DOHH2 (cell line): Measurements from ENCODE around the gene PDCD2L.

ENCODE experiments used
- H3F3A ChIP-seq: fragments of 200-600 bp; sonication (generic), shearing (Covaris generic); 2 replicates; pipeline ENCODE4 v1.6.0; 2016; ENCODE audit warnings: antibody characterized with exemption, mild to moderate bottlenecking; ENCODE audit not compliant: control insufficient read depth, insufficient read depth
- H3K27ac ChIP-seq: fragments of 200-600 bp; sonication (generic); 2 replicates; pipeline ENCODE4 v1.5.1; 2014; ENCODE audit warnings: low read depth, mild to moderate bottlenecking, low read length, moderate library complexity
- H3K27me3 ChIP-seq: fragments of 200-600 bp; sonication (generic); 2 replicates; pipeline ENCODE4 v1.6.1; 2014; ENCODE audit warnings: mild to moderate bottlenecking, low read length, mixed read lengths; ENCODE audit not compliant: control insufficient read depth
- H3K36me3 ChIP-seq: fragments of 200-600 bp; sonication (generic); 2 replicates; pipeline ENCODE4 v1.6.1; 2014; ENCODE audit warnings: mild to moderate bottlenecking, low read length, moderate library complexity, mixed read lengths; ENCODE audit not compliant: control insufficient read depth
- H3K4me1 ChIP-seq: fragments of 200-600 bp; sonication (generic); 2 replicates; pipeline ENCODE4 v1.6.1; 2014; ENCODE audit warnings: mild to moderate bottlenecking, low read length, mixed read lengths; ENCODE audit not compliant: control insufficient read depth
- H3K4me2 ChIP-seq: fragments of 200-600 bp; sonication (generic); 2 replicates; pipeline ENCODE4 v1.6.0; 2014; ENCODE audit warnings: mild to moderate bottlenecking, low read length, moderate library complexity
- H3K4me3 ChIP-seq: fragments of 200-600 bp; sonication (generic); 2 replicates; pipeline ENCODE4 v1.5.1; 2014; ENCODE audit warnings: mild to moderate bottlenecking, low read length, mixed read lengths
- H3K79me2 ChIP-seq: fragments of 200-600 bp; sonication (generic); 2 replicates; pipeline ENCODE4 v1.6.1; 2014; ENCODE audit warnings: mild to moderate bottlenecking, low read length, mixed read lengths; ENCODE audit not compliant: control insufficient read depth
- H3K9me2 ChIP-seq: fragments of 200-600 bp; sonication (generic); replicated peaks from 2 replicates; pipeline ENCODE4 v1.6.1; 2014; ENCODE audit warnings: mild to moderate bottlenecking, low read length, mixed read lengths; ENCODE audit not compliant: control insufficient read depth
- H3K9me3 ChIP-seq: fragments of 200-600 bp; sonication (generic); 2 replicates; pipeline ENCODE4 v1.6.1; 2014; ENCODE audit warnings: antibody characterized with exemption, low read length, mixed read lengths; ENCODE audit not compliant: control insufficient read depth, insufficient read depth
- H4K20me1 ChIP-seq: fragments of 200-600 bp; sonication (generic); 2 replicates; pipeline ENCODE4 v1.6.0; 2014; ENCODE audit warnings: low read depth, mild to moderate bottlenecking, antibody characterized with exemption, low read length, moderate library complexity; ENCODE audit not compliant: control insufficient read depth, insufficient read depth
- EZH2phosphoT487 ChIP-seq: fragments of 200-600 bp; sonication (generic); IDR thresholded peaks from 2 replicates; pipeline ENCODE4 v1.6.1; 2017; ENCODE audit warnings: borderline replicate concordance, mild to moderate bottlenecking, antibody characterized with exemption, low read length, moderate library complexity, mixed read lengths
- TF ChIP-seq, protein P1 (sequence below): fragments of 200-600 bp; sonication (generic); IDR thresholded peaks from one replicate; pipeline ENCODE4 v1.5.1; 2014; ENCODE audit warnings: antibody characterized with exemption, mild to moderate bottlenecking, low read depth, low read length; ENCODE audit not compliant: poor library complexity, severe bottlenecking

PDCD2L gene

DNA sequence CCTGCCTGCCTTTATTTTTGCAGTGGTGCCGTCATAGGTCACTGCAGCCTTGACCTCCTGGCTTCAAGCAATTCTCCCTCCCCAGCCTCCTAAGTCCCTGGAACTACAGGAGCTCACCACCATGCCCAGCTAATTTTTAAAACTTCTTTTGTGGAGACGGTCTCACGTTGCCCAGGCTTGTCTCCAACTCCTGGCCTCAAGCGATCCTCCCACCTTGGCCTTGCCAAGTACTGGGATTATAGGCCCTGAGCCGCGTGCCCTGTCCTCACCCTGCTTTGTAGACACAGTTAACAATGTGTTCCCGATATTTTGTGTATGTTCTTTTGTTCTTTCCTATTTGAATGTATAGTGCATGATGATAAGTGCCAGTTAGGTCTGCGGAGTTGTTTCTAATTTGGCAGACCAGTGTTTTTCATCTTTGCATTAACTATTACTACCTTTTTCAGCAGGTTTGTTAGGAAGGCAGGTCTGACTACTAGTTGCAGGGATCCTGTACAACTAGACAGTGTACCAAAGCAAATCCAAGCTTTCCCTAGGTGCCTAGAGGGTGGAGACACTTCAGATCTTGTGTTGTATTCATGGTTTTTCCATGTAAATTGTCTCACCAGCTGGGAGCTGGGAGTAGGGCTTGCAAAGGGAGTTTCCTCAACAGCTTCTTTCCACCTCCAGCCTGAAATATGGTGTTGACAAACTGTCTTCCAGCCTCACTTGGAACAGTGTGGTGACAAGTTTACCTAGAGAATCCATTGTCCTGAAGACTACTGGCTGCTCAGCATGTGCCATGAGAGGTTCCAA, 67.9 kb downstream of the PDCD2L start:
- H3K27ac ChIP-seq: no peak overlapping the region

DNA sequence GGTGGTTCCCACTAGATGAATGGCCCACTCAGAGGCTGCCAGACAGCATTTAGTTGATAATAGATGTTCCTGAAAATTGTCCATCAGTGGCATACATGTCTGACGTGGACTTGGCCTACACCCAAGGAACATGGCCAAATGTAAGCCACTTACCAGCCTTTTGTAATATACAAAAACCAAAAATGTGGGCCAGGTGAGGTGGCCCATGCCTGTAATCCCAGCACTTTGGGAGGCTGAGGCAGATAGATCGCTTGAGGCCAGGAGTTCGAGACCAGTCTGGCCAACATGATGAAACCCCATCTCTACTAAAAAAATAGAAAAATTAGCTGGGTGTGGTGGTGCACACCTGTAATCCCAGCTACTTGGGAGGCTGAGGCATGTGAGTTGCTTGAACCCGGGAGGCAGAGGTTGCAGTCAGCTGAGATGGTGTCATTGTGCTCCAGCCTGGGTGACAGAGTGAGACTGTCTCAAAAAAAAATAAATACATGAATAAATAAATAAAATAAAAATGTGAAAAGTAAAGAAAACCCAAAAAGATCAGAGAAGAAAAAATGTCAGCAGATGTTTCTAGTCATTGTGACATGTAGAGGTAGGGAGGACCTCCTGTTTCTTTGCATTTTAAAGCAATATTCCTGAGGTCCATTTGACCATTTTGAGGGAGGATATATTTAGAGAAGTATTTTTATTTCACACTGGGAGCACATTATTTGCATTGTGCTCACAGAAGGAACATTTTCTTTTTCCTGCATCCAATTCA, 70.2 kb downstream of the PDCD2L start:
- no peak overlapping the region for H3K4me2 ChIP-seq
- TF ChIP-seq EZH2phosphoT487: no peak
- TF ChIP-seq, protein P1, sequence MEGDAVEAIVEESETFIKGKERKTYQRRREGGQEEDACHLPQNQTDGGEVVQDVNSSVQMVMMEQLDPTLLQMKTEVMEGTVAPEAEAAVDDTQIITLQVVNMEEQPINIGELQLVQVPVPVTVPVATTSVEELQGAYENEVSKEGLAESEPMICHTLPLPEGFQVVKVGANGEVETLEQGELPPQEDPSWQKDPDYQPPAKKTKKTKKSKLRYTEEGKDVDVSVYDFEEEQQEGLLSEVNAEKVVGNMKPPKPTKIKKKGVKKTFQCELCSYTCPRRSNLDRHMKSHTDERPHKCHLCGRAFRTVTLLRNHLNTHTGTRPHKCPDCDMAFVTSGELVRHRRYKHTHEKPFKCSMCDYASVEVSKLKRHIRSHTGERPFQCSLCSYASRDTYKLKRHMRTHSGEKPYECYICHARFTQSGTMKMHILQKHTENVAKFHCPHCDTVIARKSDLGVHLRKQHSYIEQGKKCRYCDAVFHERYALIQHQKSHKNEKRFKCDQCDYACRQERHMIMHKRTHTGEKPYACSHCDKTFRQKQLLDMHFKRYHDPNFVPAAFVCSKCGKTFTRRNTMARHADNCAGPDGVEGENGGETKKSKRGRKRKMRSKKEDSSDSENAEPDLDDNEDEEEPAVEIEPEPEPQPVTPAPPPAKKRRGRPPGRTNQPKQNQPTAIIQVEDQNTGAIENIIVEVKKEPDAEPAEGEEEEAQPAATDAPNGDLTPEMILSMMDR: no peak

More for the DNA sequence above, 67.9 kb downstream of the PDCD2L start:
- Histone ChIP-seq H3K79me2 (no peaks in the 10 kb centered on the region), H3K36me3 (peaks cover 55% of the 10 kb centered on the region), H3K4me1 (no peaks in the 10 kb centered on the region), H4K20me1 (no peaks in the 10 kb centered on the region; the same call in 1 of the 2 replicates), H3K27me3 (no peaks in the 10 kb centered on the region), H3K9me3 (no peaks in the 10 kb centered on the region), H3K4me3 (no peak overlapping the region), H3K9me2 (no peaks in the 10 kb centered on the region), H3K4me2 (no peak overlapping the region), H3F3A (peaks cover 24% of the 10 kb centered on the region)
- TF ChIP-seq, protein P1: no peak
- TF ChIP-seq EZH2phosphoT487: no peak

DNA sequence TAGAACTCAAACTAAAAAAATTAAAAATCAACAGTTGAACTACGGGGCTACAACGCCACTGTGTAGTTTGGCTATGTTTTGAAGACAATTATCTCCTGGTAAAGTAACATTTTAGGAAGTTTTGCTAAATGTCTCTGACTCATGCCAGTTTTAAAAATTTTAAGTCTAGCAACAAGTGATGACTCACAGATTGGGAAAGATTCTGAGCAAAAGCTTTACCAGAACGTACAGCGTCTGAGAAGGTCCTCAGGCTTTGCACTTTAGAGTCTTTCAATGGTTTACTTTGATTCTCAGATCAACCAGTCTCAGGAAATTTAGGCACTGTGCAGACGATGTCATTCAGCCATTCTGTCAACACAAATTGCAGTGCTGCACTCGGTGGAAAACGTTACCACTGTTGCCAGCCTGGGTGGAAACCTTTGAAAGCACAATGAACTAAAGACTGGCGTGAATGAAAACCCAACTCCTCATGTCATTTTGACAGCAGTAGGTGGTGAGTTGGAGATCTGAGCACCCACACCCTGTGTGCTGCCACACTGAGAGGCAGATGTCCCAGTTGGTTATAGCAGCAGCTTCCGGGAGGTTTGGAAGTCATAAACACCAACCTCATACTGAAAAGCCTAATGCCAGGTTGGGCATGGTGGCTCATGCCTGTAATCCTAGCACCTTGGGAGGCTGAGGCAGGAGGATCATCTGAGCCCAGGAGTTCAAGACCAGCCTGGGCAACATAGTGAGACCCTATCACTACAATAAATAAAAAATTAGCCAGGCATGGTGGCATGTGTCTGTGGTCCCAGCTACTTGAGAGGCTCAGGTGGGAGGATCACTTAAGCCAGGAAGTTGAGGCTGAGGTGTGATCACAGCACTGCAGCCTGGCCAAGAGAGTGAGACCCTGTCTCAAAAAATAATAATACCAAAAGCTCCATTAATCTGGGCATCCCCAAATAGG, 71.1 kb downstream of the PDCD2L start:
- H3K27ac ChIP-seq: no peak overlapping the region
- TF ChIP-seq, protein P1: no peak
- TF ChIP-seq EZH2phosphoT487: no peak

More for the DNA sequence above, 70.2 kb downstream of the PDCD2L start:
- Histone ChIP-seq H4K20me1 (no peaks in the 10 kb centered on the region), H3K36me3 (peaks cover 32% of the 10 kb centered on the region), H3K27me3 (no peaks in the 10 kb centered on the region), H3K79me2 (no peaks in the 10 kb centered on the region), H3K4me1 (no peaks in the 10 kb centered on the region), H3F3A (peaks cover 20% of the 10 kb centered on the region), H3K9me2 (no peaks in the 10 kb centered on the region), H3K9me3 (no peaks in the 10 kb centered on the region), H3K27ac (no peak overlapping the region), H3K4me3 (no peak overlapping the region)

More for the DNA sequence above, 71.1 kb downstream of the PDCD2L start:
- Histone ChIP-seq H4K20me1 (no peaks in the 10 kb centered on the region), H3K4me1 (no peaks in the 10 kb centered on the region), H3F3A (peaks cover 20% of the 10 kb centered on the region), H3K9me3 (no peaks in the 10 kb centered on the region), H3K9me2 (no peaks in the 10 kb centered on the region), H3K79me2 (no peaks in the 10 kb centered on the region), H3K27me3 (no peaks in the 10 kb centered on the region), H3K4me3 (no peak overlapping the region), H3K4me2 (no peak overlapping the region), H3K36me3 (peaks cover 25% of the 10 kb centered on the region)
